ACC112 (cell line): ENCODE measurements around the gene MLN.

Source experiments
- H2AFZ ChIP-seq: fragments of 200-600 bp; sonication (generic); one replicate; pipeline ENCODE4 v1.6.0; 2017; ENCODE audit warnings: antibody characterized with exemption, low read length; ENCODE audit not compliant: unreplicated experiment
- H3K27ac ChIP-seq: fragments of 200-600 bp; sonication (generic); 2 replicates; pipeline ENCODE4 v1.5.1; 2014; ENCODE audit warnings: low read depth, mild to moderate bottlenecking, antibody characterized with exemption, low read length, moderate library complexity
- H3K27me3 ChIP-seq: fragments of 200-600 bp; sonication (generic); 2 replicates; pipeline ENCODE4 v1.6.1; 2014; ENCODE audit warnings: mild to moderate bottlenecking, antibody characterized with exemption, low read length, moderate library complexity, mixed read lengths; ENCODE audit not compliant: insufficient read depth
- H3K36me3 ChIP-seq: fragments of 200-600 bp; sonication (generic); 2 replicates; pipeline ENCODE4 v1.6.1; 2016; ENCODE audit warnings: mild to moderate bottlenecking, antibody characterized with exemption, low read length, moderate library complexity, mixed read lengths; ENCODE audit not compliant: insufficient read depth
- H3K4me1 ChIP-seq: fragments of 200-600 bp; sonication (generic); one replicate; pipeline ENCODE4 v1.6.1; 2016; ENCODE audit warnings: low read length, mixed read lengths; ENCODE audit not compliant: insufficient read depth, unreplicated experiment, control insufficient read depth
- H3K4me3 ChIP-seq: fragments of 200-600 bp; sonication (generic); 2 replicates; pipeline ENCODE4 v1.5.1; 2014; ENCODE audit warnings: mild to moderate bottlenecking, low read depth, low read length
- H3K79me2 ChIP-seq: fragments of 200-600 bp; sonication (generic); one replicate; pipeline ENCODE4 v1.6.0; 2016; ENCODE audit warnings: low read length; ENCODE audit not compliant: control insufficient read depth, unreplicated experiment, insufficient read depth

The MLN gene

DNA sequence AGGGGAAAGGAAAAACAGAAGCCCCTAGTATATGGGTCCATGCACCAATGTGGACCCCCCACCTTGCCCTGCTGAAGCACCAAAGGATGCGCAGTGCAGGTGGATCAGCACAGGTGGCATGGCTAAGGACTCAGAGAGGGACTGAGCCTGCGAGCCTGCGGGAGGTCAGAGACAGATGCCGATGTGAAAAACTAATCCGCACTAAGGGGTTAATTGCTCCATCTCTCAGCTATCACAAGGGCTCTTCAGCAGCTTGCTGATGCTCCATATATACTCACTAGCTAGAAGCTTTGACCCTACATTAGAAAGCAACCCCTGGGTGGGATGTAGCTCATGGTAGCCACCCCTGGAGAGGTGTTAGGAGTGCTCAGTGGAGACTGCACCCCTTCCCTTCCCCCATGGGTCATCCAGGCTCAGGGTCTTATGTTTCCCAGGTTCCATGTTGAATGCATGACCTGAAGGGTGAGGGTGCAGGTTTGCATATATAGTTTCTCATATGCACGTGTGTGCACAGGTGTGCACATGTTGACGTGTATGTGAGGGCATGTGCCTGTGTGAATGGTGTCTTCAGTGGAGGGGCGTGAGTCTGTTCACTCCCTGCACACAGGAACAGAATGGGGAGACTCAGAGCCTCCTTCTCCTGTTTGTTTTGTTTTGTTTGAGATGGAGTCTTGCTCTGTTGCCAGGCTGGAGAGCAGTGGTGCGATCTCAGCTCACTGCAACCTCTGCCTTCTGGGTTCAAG, 43.7 kb downstream of the MLN start:
- H3K27me3 ChIP-seq, result no peaks in the 10 kb centered on the region
- H2AFZ ChIP-seq, result no peak overlapping the region
- no peaks in the 10 kb centered on the region for H3K79me2 ChIP-seq
- H3K4me1 ChIP-seq, result peaks cover 14% of the 10 kb centered on the region
- H3K27ac ChIP-seq, result no peak overlapping the region
- no peak overlapping the region for H3K4me3 ChIP-seq
- no peaks in the 10 kb centered on the region for H3K36me3 ChIP-seq

GRCh38 chr6:33758815-33759216, 45.0 kb downstream of the MLN start:
- Histone ChIP-seq H3K4me3 (no peak overlapping the region), H3K79me2 (no peaks in the 10 kb centered on the region), H3K27ac (no peak overlapping the region), H3K4me1 (peaks cover 14% of the 10 kb centered on the region), H3K36me3 (no peaks in the 10 kb centered on the region), H3K27me3 (no peaks in the 10 kb centered on the region), H2AFZ (no peak overlapping the region)

DNA sequence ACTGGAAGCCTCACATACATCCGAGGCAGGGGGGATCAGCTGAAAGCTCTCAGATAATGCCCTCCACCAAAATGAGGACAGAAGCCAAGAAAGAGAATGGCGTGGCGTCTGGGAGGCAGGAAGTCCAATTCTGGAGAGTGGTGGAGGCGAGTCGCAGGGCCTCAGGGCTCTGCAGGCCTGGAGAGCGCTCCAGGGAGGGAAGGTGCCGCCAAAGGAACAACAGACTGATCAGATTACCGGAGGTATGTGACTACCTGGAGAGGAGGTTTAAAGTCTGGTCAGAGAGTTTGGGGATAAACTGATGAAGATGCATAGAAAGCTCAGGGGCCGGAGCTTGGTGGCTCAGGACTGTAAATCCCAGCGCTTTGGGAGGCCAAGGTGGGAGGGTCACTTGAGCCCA, 45.9 kb downstream of the MLN start:
- Histone ChIP-seq H3K4me3 (no peak overlapping the region), H3K4me1 (peaks cover 14% of the 10 kb centered on the region), H3K79me2 (no peaks in the 10 kb centered on the region), H3K27ac (no peak overlapping the region), H3K27me3 (no peaks in the 10 kb centered on the region), H3K36me3 (no peaks in the 10 kb centered on the region), H2AFZ (no peak overlapping the region)

- Histone ChIP-seq H2AFZ (no peak overlapping the region), H3K4me3 (no peak overlapping the region), H3K36me3 (no peaks in the 10 kb centered on the region), H3K79me2 (no peaks in the 10 kb centered on the region), H3K27ac (no peak overlapping the region), H3K4me1 (peaks cover 14% of the 10 kb centered on the region), H3K27me3 (no peaks in the 10 kb centered on the region)
Measured at GRCh38 chr6:33757113-33757512, 46.7 kb downstream of the MLN start.

- Histone ChIP-seq H3K27ac (no peak overlapping the region), H2AFZ (no peak overlapping the region), H3K79me2 (no peaks in the 10 kb centered on the region), H3K36me3 (no peaks in the 10 kb centered on the region), H3K4me3 (no peak overlapping the region), H3K4me1 (peaks cover 12% of the 10 kb centered on the region), H3K27me3 (no peaks in the 10 kb centered on the region)
Measured at GRCh38 chr6:33756211-33756954, 47.4 kb downstream of the MLN start.

DNA sequence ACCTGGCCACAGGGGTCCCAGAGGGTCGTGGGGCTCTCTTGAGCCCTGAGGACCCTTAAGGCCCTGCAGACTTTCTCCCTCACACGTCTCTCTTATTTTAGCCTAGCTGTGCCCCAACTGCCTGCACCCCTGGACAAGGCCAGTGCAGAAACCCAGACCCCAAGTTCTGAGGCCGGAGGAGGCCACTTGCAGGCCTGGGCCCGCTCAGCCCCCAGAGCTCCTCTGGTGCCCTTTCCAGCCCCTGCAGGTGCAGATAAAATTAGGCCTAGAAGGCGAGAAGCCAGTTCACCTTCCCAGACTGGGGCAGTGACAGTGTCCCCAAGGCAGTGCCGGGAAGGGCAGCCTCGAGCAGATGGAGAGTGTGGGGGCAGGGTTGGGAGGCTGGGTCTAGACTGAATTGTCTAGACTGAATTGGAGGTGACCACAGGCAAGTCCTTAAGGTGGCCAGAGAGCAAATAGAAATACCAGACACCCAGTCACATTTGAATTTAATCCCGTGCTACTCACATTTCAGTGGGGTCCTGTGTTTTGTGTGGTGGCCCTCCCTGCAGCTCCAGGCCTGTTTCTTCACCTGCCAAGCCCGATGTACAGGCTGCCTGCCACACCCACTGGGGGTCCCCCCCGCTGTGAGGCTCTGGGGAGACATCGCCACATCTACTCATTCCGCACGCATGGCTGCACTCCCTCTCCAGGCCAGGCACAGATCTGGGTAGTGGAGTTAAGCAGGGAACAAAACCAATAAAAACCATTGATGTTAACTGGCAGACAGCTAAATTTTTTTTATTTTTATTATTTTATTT, 48.5 kb downstream of the MLN start:
- Histone ChIP-seq H3K36me3 (no peaks in the 10 kb centered on the region), H3K4me1 (peaks cover 11% of the 10 kb centered on the region), H3K27me3 (no peaks in the 10 kb centered on the region), H3K79me2 (no peaks in the 10 kb centered on the region), H3K27ac (no peak overlapping the region), H3K4me3 (no peak overlapping the region), H2AFZ (no peak overlapping the region)

DNA sequence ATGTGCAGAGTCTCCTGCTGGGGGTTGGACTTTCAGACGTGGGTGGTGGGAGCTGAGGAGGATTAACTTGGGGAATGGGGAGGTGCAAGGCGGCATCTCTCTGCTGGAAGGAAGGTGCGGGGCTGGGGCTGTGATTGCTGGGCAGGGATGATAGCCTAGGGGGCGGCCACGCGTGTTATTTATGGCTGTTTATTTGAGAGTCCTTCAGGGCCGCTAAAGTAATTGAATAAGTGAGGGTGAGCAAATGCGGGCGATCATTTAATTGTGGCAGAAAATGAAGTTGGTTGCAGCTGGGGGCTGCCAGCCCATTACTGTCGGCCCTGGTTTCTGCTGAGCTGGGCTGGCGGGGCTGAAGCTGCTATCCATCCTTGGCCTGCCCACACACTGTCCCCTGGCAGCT, 49.6 kb downstream of the MLN start:
- Histone ChIP-seq H3K79me2 (no peaks in the 10 kb centered on the region), H3K4me1 (peaks cover 11% of the 10 kb centered on the region), H2AFZ (no peak overlapping the region), H3K27ac (no peak overlapping the region), H3K27me3 (no peaks in the 10 kb centered on the region), H3K36me3 (no peaks in the 10 kb centered on the region), H3K4me3 (no peak overlapping the region)

DNA sequence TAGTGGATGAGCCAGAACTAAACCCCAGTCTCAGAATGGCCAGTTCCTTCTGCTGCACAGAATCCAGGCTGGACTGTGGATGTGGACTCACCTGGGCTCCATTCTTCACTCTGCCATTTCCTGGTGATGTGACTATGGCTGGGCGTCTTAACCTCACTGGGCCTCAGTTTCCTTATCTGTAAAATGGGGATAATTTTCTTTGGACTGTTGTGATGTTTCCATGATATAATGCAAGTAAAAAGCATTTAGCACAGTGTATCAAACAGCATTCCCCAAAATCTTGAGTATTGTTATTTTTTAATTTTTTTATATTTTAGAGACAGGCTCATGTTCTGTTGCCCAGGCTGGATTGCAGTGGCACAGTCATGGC, 51.2 kb downstream of the MLN start:
- Histone ChIP-seq H3K27ac (no peak overlapping the region), H3K79me2 (no peaks in the 10 kb centered on the region), H3K4me3 (no peak overlapping the region), H3K4me1 (peaks cover 11% of the 10 kb centered on the region), H2AFZ (no peak overlapping the region), H3K36me3 (no peaks in the 10 kb centered on the region), H3K27me3 (no peaks in the 10 kb centered on the region)

DNA sequence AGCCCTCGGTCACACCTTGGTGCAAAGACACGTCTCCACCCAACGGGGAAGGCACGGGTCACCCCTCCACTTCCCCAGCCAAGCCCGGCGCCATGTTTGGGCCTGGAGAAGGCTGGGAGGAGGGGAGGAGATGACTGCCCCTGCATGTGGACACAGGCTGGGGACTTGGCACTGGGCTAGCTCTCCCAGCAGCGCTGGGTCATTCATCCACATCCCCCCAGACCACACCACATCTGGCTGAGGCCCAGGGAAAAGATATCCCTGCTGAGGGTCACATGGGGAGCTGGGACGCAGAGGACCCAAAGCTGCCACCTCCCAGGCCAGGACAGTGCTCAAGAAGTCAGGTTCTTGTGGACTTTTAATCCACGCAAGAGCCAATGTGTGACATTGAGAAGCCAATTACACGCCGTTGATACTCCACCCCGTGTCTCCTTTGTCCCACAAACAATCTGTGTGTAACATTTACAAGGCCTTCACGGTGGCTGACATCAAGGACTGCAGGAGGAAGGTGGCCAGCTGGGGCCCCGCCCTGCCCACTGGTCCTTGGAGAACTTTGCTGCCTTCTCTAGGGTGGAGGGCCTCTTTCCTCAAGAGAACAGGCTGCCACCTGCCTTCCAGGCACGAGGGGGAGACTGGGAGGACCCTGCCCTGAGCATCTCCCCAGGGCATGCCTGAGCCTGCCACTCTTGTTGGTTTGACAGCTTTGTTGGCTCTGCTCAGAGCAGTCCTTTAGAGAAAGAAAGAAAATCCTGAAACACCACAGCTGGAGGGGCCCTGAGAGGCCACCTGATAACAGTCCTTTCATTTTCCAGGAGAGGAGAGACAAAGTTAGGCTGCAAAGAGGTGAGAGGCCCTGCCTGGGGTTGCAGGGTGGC, 51.8 kb downstream of the MLN start:
- Histone ChIP-seq H3K36me3 (no peaks in the 10 kb centered on the region), H3K27me3 (no peaks in the 10 kb centered on the region), H3K4me3 (no peak overlapping the region), H3K79me2 (no peaks in the 10 kb centered on the region), H3K27ac (no peak overlapping the region), H3K4me1 (peaks cover 13% of the 10 kb centered on the region), H2AFZ (no peak overlapping the region)
